H9 (cell line): Measurements from ENCODE around the gene SUPT6H. TPM values are rescaled to one million over a fixed set of nuclear protein-coding genes. Genes with fewer than 3 reads are reported as not detected.
A peak's percentile ranks its signal among the peaks of the same experiment; 100 is the strongest.

ENCODE experiments used
- DNase-seq: peaks from one replicate; pipeline ENCODE4 v3.0.0-alpha.2; 2017
- H2AFZ ChIP-seq: one replicate; pipeline ENCODE4 v1.6.1; 2013; ENCODE audit warnings: mild to moderate bottlenecking, low read length, control low read depth, moderate library complexity
- H2AK5ac ChIP-seq: 2 replicates; pipeline ENCODE4 v1.6.1; 2013; ENCODE audit warnings: low read length, control low read depth, mixed read lengths; ENCODE audit not compliant: insufficient read length
- H2BK120ac ChIP-seq: one replicate; pipeline ENCODE4 v1.6.1; 2013; ENCODE audit warnings: low read depth, mild to moderate bottlenecking, low read length, control low read depth, inconsistent platforms; ENCODE audit not compliant: poor library complexity, severe bottlenecking
- H2BK12ac ChIP-seq: 2 replicates; pipeline ENCODE4 v1.6.1; 2013; ENCODE audit warnings: low read length, control low read depth, mixed read lengths, low read depth; ENCODE audit not compliant: insufficient read length
- H2BK15ac ChIP-seq: 2 replicates; pipeline ENCODE4 v1.6.1; 2013; ENCODE audit warnings: low read depth, low read length, control low read depth
- H2BK20ac ChIP-seq: one replicate; pipeline ENCODE4 v1.6.1; 2013; ENCODE audit warnings: low read depth, mild to moderate bottlenecking, low read length, control low read depth, inconsistent platforms; ENCODE audit not compliant: poor library complexity, severe bottlenecking
- H2BK5ac ChIP-seq: 2 replicates; pipeline ENCODE4 v1.6.1; 2013; ENCODE audit warnings: low read length, control low read depth, mixed read lengths; ENCODE audit not compliant: insufficient read length
- H3K14ac ChIP-seq: 2 replicates; pipeline ENCODE4 v1.6.1; 2013; ENCODE audit warnings: low read length, control low read depth; ENCODE audit not compliant: insufficient read depth
- H3K18ac ChIP-seq: 2 replicates; pipeline ENCODE4 v1.6.1; 2013; ENCODE audit warnings: low read depth, mild to moderate bottlenecking, mixed read lengths, low read length, control low read depth; ENCODE audit not compliant: insufficient read length
- H3K23ac ChIP-seq: 2 replicates; pipeline ENCODE4 v1.6.1; 2013; ENCODE audit warnings: low read length, control low read depth, mixed read lengths, low read depth; ENCODE audit not compliant: insufficient read length
- H3K23me2 ChIP-seq: 2 replicates; pipeline ENCODE4 v1.6.1; 2013; ENCODE audit warnings: low read depth, mild to moderate bottlenecking, mixed read lengths, low read length, control low read depth; ENCODE audit not compliant: insufficient read length, poor library complexity, severe bottlenecking
- H3K27ac ChIP-seq: 2 replicates; pipeline ENCODE4 v1.5.1; 2013; ENCODE audit warnings: low read length, control low read depth, mixed read lengths, low read depth; ENCODE audit not compliant: insufficient read length
- H3K27me3 ChIP-seq: 2 replicates; pipeline ENCODE4 v1.6.1; 2013; ENCODE audit warnings: low read length, control low read depth, inconsistent platforms; ENCODE audit not compliant: insufficient read depth
- H3K4ac ChIP-seq: 2 replicates; pipeline ENCODE4 v1.6.1; 2013; ENCODE audit warnings: low read depth, mild to moderate bottlenecking, control low read depth, inconsistent platforms, low read length, moderate library complexity
- H3K4me1 ChIP-seq: 2 replicates; pipeline ENCODE4 v1.6.1; 2013; ENCODE audit warnings: low read length, control low read depth, inconsistent platforms; ENCODE audit not compliant: insufficient read depth
- H3K4me2 ChIP-seq: 2 replicates; pipeline ENCODE4 v1.6.1; 2013; ENCODE audit warnings: low read length, control low read depth, mixed read lengths; ENCODE audit not compliant: insufficient read length, insufficient read depth
- H3K56ac ChIP-seq: 2 replicates; pipeline ENCODE4 v1.6.1; 2013; ENCODE audit warnings: low read depth, mild to moderate bottlenecking, mixed read lengths, low read length, control low read depth; ENCODE audit not compliant: insufficient read length
- H3K79me1 ChIP-seq: 2 replicates; pipeline ENCODE4 v1.6.1; 2013; ENCODE audit warnings: low read depth, mild to moderate bottlenecking, moderate library complexity, low read length, control low read depth, inconsistent platforms; ENCODE audit not compliant: insufficient read depth, poor library complexity, severe bottlenecking
- H3K79me2 ChIP-seq: 2 replicates; pipeline ENCODE4 v1.6.1; 2013; ENCODE audit warnings: low read length, control low read depth, inconsistent platforms; ENCODE audit not compliant: insufficient read depth
- H3K9ac ChIP-seq: 2 replicates; pipeline ENCODE4 v1.6.1; 2013; ENCODE audit warnings: low read length, control low read depth, mixed read lengths; ENCODE audit not compliant: insufficient read length; ENCODE audit errors: extremely low read depth
- H3K9me3 ChIP-seq: one replicate; pipeline ENCODE4 v1.6.1; 2013; ENCODE audit warnings: low read depth, low read length, inconsistent platforms; ENCODE audit not compliant: control insufficient read depth
- H3T11ph ChIP-seq: one replicate; pipeline ENCODE4 v1.6.1; 2013; ENCODE audit warnings: mild to moderate bottlenecking, low read length, control low read depth, inconsistent platforms
- H4K20me1 ChIP-seq: one replicate; pipeline ENCODE4 v1.6.1; 2013; ENCODE audit not compliant: control insufficient read depth, insufficient read length, insufficient read depth
- H4K5ac ChIP-seq: 2 replicates; pipeline ENCODE4 v1.6.1; 2013; ENCODE audit warnings: low read depth, mild to moderate bottlenecking, mixed read lengths, low read length, control low read depth; ENCODE audit not compliant: insufficient read length
- H4K8ac ChIP-seq: replicated peaks from 2 replicates; pipeline ENCODE4 v1.6.1; 2013; ENCODE audit warnings: low read length, control low read depth, mixed read lengths, low read depth; ENCODE audit not compliant: insufficient read length
- H4K91ac ChIP-seq: 2 replicates; pipeline ENCODE4 v1.6.1; 2013; ENCODE audit warnings: low read depth, mild to moderate bottlenecking, moderate library complexity, mixed read lengths, low read length, control low read depth; ENCODE audit not compliant: insufficient read length
- H3K27ac Mint-ChIP-seq, 3 experiments: 2 replicates in 2 of 3; 3 replicates in 1 of 3; pipeline ENCODE4 v1.8.0; 2020 to 2021; ENCODE audit warnings: mixed read lengths in 3 of 3, mild to moderate bottlenecking in 1 of 3, moderate library complexity in 1 of 3
- H3K27me3 Mint-ChIP-seq: 2 replicates; pipeline ENCODE4 v1.8.0; 2021; ENCODE audit warnings: low read depth, mild to moderate bottlenecking, moderate library complexity, mixed read lengths
- H3K36me3 Mint-ChIP-seq, 3 experiments: 2 replicates in 2 of 3; 3 replicates in 1 of 3; pipeline ENCODE4 v1.8.0; 2020 to 2021; ENCODE audit warnings: low read depth in 3 of 3, mixed read lengths in 3 of 3; ENCODE audit not compliant: insufficient read depth in 1 of 3
- H3K4me1 Mint-ChIP-seq, 2 experiments: 2 replicates each; pipeline ENCODE4 v1.8.0; 2020; ENCODE audit warnings: mixed read lengths in 2 of 2
- H3K4me3 Mint-ChIP-seq, 2 experiments: 2 replicates in 1 of 2; 3 replicates in 1 of 2; pipeline ENCODE4 v1.8.0; 2020 to 2021; ENCODE audit warnings: mild to moderate bottlenecking in 2 of 2, mixed read lengths in 2 of 2, moderate library complexity in 1 of 2
- H3K9me3 Mint-ChIP-seq, 2 experiments: 2 replicates in 1 of 2; 3 replicates in 1 of 2; pipeline ENCODE4 v1.8.0; 2020; ENCODE audit warnings: mild to moderate bottlenecking in 2 of 2, mixed read lengths in 2 of 2, moderate library complexity in 1 of 2
- WGBS: extraction: QIAGEN DNeasy Blood & Tissue Kit; methylation state at CpG from one replicate; pipeline ENCODE4 v1.1.7; 2013; ENCODE audit warnings: missing lambda C conversion rate, low lambda C conversion rate, mixed read lengths; ENCODE audit not compliant: insufficient read length; ENCODE audit errors: extremely low coverage; 5-methylcytosine and 5-hydroxymethylcytosine counted together
- total RNA-seq: library from RNA; stranded (reverse); gene quantifications from 2 replicates; pipeline ENCODE4 v1.2.1, GENCODE V29; 2021
- TF ChIP-seq, protein P1 (sequence below): fragments of 200-600 bp; sonication (generic); conservative IDR thresholded peaks from 3 replicates; pipeline ENCODE4 v1.8.0; 2021; ENCODE audit warnings: antibody characterized with exemption, mild to moderate bottlenecking

Gene SUPT6H
- total RNA-seq, 1 experiment from 2014 or later: 85.8 TPM

DNA sequence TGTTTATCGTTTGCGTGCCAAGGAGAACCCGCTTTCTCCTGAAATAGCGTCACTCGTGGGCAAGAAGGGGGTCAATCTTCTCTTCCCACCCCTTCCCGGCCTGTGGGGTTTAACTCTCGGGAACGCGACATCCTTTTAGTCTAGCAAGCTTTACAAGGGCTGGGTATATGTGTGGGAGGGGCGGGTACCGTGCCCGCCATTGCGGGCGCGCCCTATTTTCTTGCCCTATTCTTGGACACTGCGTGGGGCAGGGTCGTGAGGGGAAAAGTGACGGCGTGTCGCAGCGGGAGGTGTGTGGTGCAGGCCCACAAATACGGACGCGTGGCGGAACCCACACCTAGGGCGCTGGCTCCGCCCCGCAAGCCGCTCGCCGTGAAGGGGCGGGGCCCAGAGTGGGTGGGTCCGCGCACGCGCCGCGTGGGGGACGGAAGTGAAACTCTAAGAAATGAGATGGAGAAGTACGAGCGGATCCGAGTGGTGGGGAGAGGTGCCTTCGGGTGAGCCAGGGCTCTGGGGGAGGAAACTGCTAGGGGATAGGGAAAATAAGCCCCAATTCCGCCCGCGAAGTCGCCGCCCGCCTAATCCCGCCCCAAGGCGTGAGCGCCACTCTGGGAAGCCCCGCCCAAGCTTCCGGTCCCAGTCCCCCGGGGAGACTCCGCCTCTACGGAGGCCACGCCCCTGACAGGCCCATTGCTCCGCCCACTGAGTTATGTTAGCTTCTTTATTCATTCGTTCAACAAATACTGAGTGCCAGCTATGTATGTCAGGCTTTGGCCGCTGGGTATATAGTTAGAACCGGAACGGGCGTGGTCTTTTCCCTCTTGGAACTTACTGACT lies 66.6 kb downstream of the SUPT6H start, which contains the start of gene NEK8:
Gene NEK8 (plus strand): TSS at position 425 of the 837 bp plus-strand sequence. CDS start 26 bp downstream, at position 451.
- H2BK20ac ChIP-seq: no peak within 1 kb of the TSS
- H3K9me3 ChIP-seq: no peaks in the 10 kb centered on the region
- H4K91ac ChIP-seq: no peak within 1 kb of the TSS
- H2BK120ac ChIP-seq: no peak within 1 kb of the TSS
- H3K23me2 ChIP-seq: peaks cover 20% of the 10 kb centered on the region
- Mint-ChIP-seq H3K4me3 (peak within 1 kb of the TSS; percentile 95 to 96), H3K27ac (peak within 1 kb of the TSS; percentile 98 to 99 (median 99)), H3K36me3 (peaks cover 9 to 17% (median 11%) of the 10 kb centered on the region in 3 experiments; a peak in 6 of 7 replicates), H3K4me1 (peaks cover 20 to 22% of the 10 kb centered on the region in 2 experiments), H3K27me3 (no peaks in the 10 kb centered on the region; the same call in 1 of the 2 replicates), H3K9me3 (no peaks in the 10 kb centered on the region; a peak in 2 of 5 replicates)
- peak; percentile 94 for DNase-seq
- peak within 1 kb of the TSS; percentile 52 for H3K9ac ChIP-seq
- H3T11ph ChIP-seq: no peak within 1 kb of the TSS
- WGBS: no CpG with 5 or more reads among the region's 64 CpGs
- no peak within 1 kb of the TSS for H3K56ac ChIP-seq
- no peak within 1 kb of the TSS for H2BK12ac ChIP-seq
- no peak within 1 kb of the TSS for H2BK5ac ChIP-seq
- peak within 1 kb of the TSS; percentile 82; the same call in 1 of the 2 replicates for H3K14ac ChIP-seq
- no peak within 1 kb of the TSS for H3K23ac ChIP-seq
- H3K18ac ChIP-seq: peak within 1 kb of the TSS; percentile 49
- H2AK5ac ChIP-seq: no peak within 1 kb of the TSS
- H4K20me1 ChIP-seq: no peaks in the 10 kb centered on the region
- no peak within 1 kb of the TSS for H2BK15ac ChIP-seq
- no peak within 1 kb of the TSS for H4K8ac ChIP-seq
- peak within 1 kb of the TSS; percentile 92 for H3K27ac ChIP-seq
- no peaks in the 10 kb centered on the region for H3K79me2 ChIP-seq
- H3K79me1 ChIP-seq: no peaks in the 10 kb centered on the region
- no peak within 1 kb of the TSS for H4K5ac ChIP-seq
- no peaks in the 10 kb centered on the region for H3K27me3 ChIP-seq
- H3K4me2 ChIP-seq: peak within 1 kb of the TSS; percentile 78
- no peak within 1 kb of the TSS for H2AFZ ChIP-seq
- TF ChIP-seq, protein P1, sequence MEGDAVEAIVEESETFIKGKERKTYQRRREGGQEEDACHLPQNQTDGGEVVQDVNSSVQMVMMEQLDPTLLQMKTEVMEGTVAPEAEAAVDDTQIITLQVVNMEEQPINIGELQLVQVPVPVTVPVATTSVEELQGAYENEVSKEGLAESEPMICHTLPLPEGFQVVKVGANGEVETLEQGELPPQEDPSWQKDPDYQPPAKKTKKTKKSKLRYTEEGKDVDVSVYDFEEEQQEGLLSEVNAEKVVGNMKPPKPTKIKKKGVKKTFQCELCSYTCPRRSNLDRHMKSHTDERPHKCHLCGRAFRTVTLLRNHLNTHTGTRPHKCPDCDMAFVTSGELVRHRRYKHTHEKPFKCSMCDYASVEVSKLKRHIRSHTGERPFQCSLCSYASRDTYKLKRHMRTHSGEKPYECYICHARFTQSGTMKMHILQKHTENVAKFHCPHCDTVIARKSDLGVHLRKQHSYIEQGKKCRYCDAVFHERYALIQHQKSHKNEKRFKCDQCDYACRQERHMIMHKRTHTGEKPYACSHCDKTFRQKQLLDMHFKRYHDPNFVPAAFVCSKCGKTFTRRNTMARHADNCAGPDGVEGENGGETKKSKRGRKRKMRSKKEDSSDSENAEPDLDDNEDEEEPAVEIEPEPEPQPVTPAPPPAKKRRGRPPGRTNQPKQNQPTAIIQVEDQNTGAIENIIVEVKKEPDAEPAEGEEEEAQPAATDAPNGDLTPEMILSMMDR: no peak
- H3K4me1 ChIP-seq: no peaks in the 10 kb centered on the region
- H3K4ac ChIP-seq: no peak within 1 kb of the TSS
